ENCODE data around the gene TOPBP1. TPM values are rescaled to one million over a fixed set of nuclear protein-coding genes. Genes with fewer than 3 reads are reported as not detected.

TOPBP1 gene
- total and polyA plus RNA-seq, 9 of the 15 experiments (the other 6 are each of a cell fraction or from before 2014, with no cell fraction given) = 16.6 to 77.6 (median 58.2) TPM

- TF ChIP-seq HEY1 (CRISPR knock-in tag; IDR thresholded peaks at IDR 0.05; ENCODE audit: borderline replicate concordance) = no peak
- TF ChIP-seq ZNF395 (CRISPR knock-in tag; IDR thresholded peaks at IDR 0.05) = no peak
- no peak for TF ChIP-seq ZBTB5 (IDR thresholded peaks at IDR 0.05)
- TF ChIP-seq NR2C2 (CRISPR knock-in tag; IDR thresholded peaks at IDR 0.05) = no peak
- no peak for TF ChIP-seq NR2C2 (tag; IDR thresholded peaks at IDR 0.05)
- TF ChIP-seq STAG1 (CRISPR knock-in tag; IDR thresholded peaks at IDR 0.05; ENCODE audit: borderline replicate concordance) = no peak
- TF ChIP-seq NEUROD1 (IDR thresholded peaks at IDR 0.05; ENCODE audit: borderline replicate concordance, low read depth, low read length, partially characterized antibody) = no peak
- no peak for TF ChIP-seq HDAC8 (tag; IDR thresholded peaks at IDR 0.05)
- no peak for TF ChIP-seq SOX6 (IDR thresholded peaks at IDR 0.05)
Observed at GRCh38 chr3:133703915-133704314, 42.2 kb upstream of the TOPBP1 start (continued).
